HG03159 (cell line): Measurements from ENCODE around the gene MYH13.

Experiments
- ATAC-seq: cut with Tn5 transposase; IDR thresholded peaks from one replicate; pipeline ENCODE4 v1.9.1; 2021; ENCODE audit warnings: mild to moderate bottlenecking, moderate library complexity; ENCODE audit not compliant: unreplicated experiment

Gene MYH13

DNA sequence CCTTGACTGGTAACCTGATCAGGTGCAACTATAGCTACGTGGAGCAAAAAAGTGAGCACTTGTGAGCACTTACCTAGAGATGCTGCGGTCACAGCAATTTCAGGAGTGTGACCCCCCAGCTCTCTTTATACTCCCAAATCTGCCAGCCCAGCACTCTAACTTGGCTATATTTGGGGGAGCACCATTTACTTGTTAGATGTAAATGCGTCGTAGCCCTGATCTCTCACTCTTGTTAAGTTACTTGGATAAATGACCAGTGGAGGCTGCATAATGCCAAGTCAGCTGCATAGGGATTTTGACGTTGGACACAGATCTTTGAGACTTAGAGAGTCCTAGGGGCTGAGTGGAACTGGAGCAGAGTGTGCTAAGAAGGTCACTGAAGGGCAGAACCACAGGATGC is at the start of gene MYH13:
Gene MYH13, minus strand, starts transcription at position 101 of the 400 bp plus-strand sequence. CDS start 8,476 bp downstream, outside the sequence.
- ATAC-seq: no peak

DNA sequence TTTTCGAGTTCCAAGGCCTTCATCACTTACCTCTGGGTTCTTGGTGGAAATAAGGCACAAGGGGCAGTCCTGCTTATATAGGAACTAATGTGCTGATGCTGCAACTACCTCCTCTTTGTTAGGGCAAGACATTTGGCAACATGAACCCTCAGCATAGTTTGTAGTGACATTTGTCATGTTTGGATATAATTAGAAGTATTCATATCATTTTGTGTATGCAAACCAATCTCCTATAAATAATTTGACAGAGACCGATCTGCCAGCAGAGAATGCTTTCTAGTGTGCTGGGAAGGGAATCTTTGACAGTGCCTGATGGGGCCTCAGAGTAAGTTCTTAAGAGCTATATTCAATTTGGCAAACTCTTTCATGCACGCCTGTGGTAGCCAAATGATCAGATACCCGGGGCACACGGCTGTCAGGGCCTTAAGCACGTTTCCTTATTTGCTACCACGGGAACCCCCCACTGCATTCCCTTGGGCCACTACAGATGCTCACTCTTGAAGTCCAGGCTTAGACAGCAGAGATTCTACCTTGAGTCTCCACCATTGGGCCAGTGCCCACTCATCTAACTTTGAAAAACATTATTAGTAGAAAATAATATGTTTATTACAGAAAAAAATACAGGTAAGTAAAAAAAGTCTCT is 49.2 kb upstream of the MYH13 start, which contains the start of gene MYH8:
Gene MYH8, minus strand, starts transcription at position 51 of the 643 bp plus-strand sequence. CDS start 1,723 bp downstream, outside the sequence.
- ATAC-seq: no peak

DNA sequence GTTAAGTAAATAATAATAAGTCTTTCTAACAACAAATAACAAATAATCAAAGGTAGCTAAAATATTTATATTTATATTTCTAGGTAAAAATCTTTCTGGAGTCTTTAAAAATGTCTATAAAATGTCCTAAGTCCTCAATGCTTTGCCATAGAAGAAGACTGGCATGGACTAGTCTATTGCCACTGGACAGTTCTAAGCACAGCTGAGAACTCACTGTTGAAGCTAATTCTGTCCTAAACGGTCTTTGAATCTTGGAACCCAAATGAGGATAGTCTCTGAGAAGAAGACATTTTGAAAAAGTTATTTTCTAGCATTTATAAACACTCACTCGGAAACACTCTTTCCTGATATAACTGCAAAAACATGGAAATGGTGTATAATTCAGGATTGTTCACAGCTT is 48.4 kb upstream of the MYH13 start:
- no peak for ATAC-seq

DNA sequence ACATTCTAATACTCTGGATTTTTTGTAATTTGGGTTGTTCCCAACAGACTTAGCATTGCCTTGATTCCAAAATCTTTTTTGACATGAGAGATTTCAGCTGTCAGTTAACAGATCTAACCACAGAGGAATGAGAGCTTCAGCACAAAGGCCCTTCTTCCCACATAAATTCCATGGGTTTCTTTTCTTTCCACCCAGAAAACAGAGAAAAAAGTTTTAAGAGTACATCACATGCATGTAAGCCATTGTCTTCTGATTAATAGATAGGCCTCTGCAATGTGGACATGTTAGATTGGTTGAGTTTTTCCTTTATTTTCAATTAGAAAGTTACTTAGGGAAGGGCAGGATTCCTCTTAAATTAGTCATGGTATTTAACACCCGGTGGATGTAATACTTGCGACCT is 48.0 kb upstream of the MYH13 start:
- ATAC-seq: no peak

DNA sequence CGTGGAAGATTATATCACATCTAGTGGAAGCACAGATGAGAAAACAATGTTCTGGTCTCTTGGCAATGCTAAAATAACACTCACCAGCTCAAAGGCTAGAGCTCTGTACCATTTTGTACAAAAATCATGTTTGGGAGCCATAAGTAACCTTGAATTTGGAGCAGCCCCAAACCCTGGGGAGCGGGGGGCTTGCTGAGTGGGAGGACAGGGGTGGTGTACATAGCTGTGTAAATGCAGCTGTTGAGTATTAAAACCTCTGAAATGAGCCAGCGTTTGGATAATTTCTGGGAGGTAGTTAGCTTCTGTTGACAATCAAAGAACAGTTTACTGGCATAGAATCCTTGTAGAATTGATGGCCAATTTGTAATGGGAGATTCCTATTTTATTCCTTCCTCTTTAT is 44.6 kb upstream of the MYH13 start:
- no peak for ATAC-seq

DNA sequence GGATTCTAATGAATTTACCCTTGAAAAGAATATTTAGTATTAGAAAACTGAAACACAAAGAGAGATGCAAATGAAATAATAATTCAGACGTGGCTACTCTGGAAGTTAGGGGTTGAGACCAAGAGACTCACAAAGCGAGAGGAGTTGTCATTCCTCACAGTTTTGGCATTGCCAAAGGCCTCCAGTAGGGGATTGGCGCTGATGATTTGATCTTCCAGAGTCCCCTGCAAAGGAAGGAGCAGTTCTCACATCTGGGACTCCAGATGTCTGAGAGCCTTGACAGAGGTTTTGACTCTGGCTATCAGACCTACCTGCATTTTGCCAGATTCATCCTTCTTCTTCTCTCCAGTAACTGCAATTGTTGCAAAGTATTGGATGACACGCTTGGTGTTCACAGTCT is 42.4 kb upstream of the MYH13 start:
- no peak for ATAC-seq

DNA sequence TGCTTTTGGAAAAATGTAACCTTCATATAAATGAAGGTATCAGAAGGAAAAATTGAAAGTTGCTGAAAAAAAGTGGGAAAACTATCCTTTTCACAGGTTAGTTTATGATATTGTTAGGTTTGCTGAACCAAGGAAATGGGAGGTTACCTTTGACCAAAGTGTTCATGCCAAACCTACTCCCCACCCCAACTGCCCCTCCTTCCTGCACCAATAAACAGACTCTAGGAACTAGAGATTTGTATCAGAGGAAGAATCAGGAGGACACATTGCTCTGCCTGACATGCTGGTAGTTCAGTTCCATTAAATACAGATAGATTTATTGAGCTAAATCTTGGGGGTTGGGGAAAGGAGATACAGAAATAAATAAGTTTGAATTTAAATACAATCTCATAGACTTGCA is 30.8 kb upstream of the MYH13 start:
- no peak for ATAC-seq

DNA sequence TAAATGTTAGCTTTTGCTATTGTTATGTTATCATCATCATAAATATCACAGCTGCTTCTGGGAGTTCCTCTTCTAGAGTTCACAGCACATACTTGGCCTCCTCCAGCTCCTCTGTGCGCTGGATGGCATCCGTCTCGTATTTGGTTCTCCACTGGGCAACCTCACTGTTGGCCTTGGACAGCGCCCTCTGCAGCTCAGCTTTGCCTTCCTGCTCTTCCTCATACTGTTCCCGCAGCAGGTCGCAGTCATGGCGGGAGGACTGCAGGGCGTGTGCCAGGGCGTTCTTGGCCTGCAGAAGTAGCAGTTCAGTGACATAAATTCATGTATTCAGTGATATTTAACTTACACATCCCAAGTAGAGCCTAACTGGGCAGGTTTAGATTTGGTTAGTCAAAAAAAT is 25.5 kb upstream of the MYH13 start:
- no peak for ATAC-seq

DNA sequence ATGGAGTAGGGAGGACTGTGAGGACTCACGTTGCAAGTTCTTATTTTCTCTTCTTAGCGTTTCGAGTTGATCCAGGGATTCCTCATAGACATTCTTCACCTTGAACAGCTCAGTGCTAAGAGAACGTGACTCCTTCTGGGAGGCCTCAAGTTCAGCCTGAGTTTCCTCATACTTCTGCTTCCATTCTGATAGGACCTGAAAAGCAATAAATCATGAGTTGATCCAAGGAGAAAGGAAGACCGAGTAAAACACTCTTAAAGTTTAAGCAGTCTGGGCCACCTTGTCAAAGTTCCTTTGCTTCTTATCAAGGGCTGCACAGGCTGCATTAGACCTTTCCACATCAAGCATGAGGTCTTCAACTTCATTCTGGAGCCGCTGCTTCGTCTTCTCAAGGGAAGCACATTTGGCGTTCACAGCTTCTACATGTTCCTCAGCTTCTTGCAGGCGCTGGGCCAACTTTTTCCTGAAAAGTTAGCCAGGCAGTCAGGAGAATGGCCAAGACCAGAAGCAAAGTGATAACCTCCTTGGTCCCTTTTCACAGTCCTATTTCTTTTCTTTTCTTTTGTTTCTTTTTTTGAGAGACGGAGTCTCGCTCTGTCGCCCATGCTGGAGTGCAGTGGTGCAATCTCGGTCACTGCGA is 23.8 kb upstream of the MYH13 start:
- no peak for ATAC-seq

DNA sequence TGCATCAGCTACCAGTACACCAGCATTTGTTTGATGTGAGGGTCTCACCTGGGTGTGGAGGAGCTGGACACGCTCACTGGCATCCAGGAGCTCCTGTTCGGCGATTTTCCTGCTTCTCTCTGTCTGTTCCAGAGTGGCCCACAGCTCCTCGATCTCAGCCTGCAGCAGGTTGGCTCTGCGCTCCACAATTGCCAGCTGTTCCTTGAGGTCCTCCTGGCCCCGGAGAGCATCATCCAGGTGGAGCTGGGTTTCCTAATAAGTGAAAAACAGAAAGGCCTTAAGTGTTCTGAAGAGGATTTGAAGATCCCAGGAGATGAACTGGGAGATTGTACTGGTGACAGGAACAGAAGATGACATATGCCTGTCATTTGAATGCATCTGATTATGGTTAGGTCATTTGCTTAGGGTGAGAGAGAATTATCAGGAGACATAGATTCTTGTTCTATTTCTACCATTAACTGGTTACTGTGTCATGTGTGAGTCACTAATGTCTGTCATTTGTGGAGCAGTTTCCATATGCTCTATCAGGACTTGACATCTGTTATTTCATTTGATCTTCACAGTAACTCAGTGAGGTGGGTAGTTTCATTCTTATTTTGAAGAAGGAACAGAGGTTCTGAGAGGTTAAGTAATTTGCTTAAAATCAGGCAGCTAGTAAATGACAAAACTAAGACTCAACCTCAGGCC is 21.5 kb upstream of the MYH13 start:
- ATAC-seq: peak; percentile 48

DNA sequence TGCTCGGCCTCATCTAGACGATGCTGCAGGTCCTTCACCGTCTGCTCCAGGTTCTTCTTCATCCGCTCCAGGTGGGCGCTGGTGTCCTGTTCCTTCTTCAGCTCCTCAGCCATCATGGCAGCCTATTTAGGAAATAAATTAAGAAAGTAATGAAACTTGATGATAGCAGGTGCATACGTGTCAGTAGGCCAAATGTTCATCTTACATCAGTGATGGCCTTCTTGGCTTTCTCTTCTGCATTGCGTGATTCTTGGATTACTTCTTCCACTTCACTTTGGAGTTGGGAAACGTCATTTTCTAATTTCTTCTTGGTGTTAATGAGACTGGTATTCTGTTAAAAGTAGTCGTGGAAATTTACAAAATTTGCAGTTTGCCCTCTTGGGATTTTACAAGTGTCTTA is 20.1 kb upstream of the MYH13 start:
- ATAC-seq: no peak

DNA sequence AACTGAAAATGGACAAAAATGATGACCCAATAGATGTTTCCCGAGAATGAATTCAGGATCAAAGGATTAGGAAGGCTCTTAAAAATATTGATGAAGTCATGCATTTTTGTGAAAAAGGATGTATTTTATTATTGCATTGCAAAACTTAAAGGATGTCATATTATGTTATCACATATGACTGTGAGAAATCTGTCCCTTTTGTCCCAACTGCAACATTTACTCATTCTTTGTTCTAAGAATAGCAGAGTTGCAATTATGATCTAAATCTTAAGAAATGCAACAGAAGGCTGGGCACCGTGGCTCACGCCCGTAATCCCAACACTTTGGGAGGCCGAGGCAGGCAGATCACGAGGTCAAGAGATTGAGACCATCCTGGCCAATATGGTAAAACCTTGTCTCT is 13.1 kb upstream of the MYH13 start:
- no peak for ATAC-seq

DNA sequence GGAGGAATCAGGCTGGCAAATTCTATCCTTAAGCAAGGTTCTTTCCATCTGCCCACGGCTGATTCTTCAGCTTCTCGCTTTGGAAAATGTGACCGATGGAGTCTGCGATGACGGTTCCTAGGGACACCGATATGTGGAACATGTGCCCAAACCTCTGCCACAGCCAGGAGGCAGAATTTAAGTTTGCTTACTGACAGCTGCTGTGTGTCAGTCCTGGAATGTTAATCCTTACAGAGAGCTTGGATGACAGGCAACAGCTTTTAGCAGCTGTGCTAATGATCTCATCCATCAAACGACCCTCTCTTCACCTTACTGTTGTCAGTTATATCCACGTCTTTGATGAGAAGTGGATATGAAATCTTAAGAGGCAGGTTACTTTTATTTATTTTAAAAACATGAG is 11.4 kb upstream of the MYH13 start:
- no peak for ATAC-seq

DNA sequence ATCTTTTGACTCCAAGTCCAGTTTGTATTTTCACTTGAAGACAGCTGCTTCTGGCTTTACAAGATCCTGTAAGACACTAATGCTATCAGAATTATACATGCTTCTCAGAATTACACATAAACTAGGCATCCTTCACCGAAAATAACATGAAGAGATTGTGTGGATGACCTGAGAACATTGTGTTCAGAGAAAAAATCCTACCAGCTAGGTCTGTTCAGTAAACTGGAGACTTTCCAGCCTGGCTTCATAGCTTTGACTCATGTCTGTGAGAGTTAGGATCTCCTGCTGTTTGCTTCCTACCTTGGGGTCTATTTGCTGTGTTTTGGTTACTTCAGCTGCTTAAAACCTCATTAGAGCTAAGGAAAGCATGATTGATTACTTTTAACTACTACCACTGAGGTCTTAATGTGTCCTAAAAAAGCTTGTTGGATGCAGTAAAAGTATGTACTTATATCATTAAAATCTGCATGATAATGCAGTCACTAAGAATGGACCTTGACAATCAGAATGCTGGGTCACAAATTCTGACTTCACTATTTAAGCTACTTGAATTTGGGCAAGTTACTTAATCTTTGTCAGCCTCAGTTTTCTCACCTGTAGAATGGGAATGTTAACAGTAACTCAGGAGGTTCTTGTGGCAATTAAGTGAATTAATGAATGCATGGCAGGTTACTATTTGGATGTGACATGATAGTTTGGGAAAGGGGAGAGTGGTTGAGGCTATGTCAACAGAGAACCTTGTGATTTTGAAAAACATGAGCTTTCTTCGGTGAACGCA is 8.0 kb upstream of the MYH13 start:
- ATAC-seq: no peak

DNA sequence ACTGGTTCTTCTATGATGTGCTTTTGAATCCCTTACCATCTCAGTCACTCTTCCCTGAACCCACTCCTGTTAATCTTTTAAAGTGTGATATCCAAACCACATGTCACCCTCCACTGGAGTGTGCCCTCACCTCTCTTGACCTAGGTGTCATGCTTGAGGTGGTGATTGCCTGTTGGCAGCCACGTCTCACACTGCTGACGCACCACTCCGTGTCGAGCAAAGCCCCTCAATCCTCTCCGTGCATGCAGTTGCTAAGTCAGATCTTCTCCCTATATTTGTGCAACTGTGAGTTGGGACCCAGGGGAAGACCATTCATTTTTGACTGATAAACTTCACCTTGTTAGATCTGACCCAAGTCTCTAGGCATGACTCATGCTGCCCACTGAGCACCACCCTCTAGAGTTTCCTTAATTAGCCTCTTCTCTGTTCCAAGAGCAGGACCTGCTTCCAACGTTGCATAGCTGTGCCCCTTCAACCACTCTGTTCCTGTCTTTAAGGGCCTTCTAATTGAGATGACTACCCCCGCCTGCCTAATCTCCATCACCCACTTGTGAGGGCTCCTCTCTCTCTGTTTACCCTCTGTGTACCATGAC is 2.7 kb downstream of the MYH13 start:
- ATAC-seq: no peak

DNA sequence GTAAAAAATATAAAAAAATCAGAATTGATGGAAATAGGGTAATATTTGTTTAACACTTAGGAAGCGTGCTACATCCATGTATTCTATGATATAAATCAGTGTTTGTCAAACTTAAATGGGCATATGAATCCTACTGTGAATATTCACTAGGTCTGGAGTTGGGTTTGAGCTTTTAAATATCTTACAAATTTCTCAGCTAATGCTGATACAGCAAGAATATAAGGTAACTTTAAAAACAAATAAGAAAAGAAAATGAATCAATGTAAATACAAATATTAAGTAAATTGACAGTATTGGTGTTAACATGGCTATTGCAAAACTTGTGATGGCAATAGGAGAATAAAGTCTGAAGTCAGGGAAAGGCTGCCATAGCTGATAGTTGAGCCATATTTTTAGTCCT is 3.6 kb downstream of the MYH13 start:
- ATAC-seq: no peak

DNA sequence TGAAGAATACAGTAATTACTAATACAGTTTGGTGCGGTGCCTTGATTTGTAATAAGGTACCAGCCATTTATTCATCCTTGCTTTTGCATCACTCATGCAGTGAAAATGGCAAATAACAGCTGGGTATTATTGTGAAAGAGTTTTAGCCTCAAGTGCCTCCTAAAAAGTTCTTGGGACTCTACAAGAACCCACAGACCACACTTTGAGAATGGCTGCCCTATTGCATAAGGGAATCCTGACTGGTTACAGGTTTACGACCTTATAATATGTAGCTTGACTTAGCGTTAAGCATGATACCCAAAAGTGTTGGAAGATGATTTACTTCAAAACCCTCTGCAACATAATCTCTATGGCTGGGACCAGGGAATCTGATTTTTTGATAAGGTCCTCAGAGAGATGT is 4.2 kb downstream of the MYH13 start:
- no peak for ATAC-seq

DNA sequence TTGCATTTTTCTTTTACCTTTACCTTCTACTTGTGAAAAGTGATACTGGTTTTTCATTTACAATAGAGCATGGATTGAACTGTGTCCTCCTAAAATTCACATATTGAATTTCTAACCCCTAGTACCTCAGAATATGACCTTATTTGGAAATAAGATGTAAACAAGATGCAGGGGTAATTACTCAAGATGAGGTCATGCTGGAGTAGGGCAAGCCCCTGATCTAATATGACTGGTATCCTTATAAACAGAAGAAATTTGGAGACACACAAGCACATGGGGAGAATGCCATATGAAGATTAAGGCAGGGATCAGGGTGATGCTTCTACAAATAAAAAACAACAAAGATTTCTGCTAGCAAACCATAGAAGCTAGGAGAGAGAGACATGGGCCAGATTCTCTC is 12.2 kb downstream of the MYH13 start:
- ATAC-seq: no peak

DNA sequence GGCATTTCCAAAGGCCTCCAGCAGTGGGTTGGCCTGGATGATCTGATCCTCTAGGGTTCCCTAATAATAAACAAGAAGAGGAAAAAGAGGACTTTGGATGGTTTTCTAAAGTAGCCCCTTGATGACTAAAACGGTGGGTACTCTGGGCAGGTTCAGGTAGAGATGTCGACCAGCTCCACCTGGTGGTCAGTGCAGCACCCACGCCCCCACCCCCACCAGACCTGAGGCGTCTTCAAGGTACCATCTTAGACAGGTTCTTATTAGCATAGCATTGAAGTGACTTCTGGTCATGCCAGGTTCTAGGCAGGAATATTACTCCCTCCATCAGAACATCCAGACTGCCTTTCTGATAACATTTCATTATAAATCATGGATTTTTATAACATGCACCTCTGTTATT is 15.0 kb downstream of the MYH13 start:
- no peak for ATAC-seq

DNA sequence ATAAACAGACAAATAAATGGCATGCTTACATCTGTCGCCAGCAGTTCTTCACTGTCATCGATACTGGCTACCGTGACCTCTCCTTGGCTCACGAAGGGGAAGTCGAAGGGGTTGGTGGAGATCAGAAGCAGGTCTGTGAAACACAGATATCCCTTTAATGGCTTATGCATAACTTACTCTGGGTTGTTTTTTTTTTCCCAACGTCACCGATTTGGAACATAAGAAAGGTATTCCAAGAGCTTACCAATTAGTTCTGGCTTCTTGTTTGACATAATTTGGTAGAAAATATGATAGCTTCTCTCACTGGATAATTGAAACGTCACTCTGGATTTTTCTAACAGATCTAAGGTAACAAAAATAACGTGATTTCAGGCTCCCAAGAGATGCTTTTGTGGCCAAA is 18.2 kb downstream of the MYH13 start:
- ATAC-seq: no peak

DNA sequence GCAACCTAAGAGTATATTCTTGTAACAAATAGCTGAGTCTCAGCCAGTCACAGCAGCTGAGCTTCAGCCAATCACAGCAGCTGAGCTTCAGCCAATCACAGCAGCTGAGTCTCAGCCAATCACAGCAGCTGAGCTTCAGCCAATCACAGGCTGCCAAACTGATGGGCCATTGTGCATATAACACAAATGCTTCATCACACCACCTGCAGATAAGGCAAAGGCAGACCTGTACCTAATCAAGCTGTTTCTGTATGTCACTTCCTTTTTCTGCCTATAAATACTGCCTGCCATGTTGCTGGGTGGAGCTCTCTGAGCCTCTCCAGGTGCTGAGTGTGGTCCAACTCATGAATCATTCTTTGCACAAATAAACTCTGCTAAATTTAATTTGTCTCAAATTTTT is 19.9 kb downstream of the MYH13 start:
- no peak for ATAC-seq
